ENCODE measurements around the gene UTS2B. TPM values are rescaled to one million over a fixed set of nuclear protein-coding genes. Genes with fewer than 3 reads are reported as not detected.
A peak's percentile ranks its signal among the peaks of the same experiment; 100 is the strongest.

UTS2B gene
- total and polyA plus RNA-seq, 9 of the 15 experiments (the other 6 are each of a cell fraction or from before 2014, with no cell fraction given): 0.06 TPM; not detected in 8

DNA sequence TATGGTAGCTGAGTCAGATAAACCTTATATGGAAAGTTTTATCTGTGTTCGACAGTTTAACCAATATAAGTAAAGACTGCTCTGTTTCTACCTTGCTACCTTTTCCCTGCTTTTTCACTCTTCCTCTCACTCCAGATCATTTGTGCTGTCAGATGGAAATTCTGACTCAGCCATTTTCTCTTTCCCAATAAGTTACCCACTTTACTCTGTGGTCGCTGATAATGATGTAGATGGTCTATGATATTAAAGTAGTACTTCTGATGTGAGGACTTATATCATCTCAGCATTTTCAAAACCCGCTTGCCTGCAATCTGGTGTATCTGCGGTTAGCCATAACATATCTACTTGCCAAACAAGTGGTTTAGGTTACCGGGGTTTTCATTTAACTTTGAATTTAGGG is 15.0 kb upstream of the UTS2B start (continued):
- TF ChIP-seq SMAD1 (IDR thresholded peaks at IDR 0.05; ENCODE audit: low read depth, low read length, partially characterized antibody): no peak
- TF ChIP-seq, protein P1, sequence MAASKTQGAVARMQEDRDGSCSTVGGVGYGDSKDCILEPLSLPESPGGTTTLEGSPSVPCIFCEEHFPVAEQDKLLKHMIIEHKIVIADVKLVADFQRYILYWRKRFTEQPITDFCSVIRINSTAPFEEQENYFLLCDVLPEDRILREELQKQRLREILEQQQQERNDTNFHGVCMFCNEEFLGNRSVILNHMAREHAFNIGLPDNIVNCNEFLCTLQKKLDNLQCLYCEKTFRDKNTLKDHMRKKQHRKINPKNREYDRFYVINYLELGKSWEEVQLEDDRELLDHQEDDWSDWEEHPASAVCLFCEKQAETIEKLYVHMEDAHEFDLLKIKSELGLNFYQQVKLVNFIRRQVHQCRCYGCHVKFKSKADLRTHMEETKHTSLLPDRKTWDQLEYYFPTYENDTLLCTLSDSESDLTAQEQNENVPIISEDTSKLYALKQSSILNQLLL (CRISPR knock-in tag; IDR thresholded peaks at IDR 0.05; ENCODE audit: borderline replicate concordance): no peak

DNA sequence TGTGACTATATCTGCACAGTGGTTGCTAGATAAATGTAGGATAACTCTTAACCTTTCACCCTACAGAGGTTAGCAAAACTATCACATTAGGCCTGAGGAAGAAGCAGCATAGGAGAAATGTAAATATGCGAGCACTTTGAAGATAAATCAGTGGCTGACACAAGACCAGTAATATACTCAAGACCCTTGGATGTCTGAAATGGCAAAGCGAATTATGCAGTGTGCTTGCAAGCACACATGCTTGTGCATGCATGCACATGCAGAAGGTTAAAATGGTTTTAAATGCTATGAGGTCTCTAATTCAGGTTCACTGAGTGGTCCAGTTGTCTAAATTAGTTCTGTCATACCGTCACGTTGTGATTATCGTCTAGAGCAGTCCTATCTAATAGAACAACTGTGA is 13.6 kb upstream of the UTS2B start:
- CTCF ChIA-PET (ENCODE audit: low intra/inter-chr PET ratio): no interaction called here
- no peak overlapping the region for H3K27ac ChIP-seq (ENCODE audit: extremely low read depth, low read depth, low read length)
- in situ Hi-C loops (cut with MboI): no loop called here
- H3K36me3 ChIP-seq (ENCODE audit: control insufficient read depth, insufficient read depth, low read length): no peaks in the 10 kb centered on the region
- no peak overlapping the region for H3K4me2 ChIP-seq (ENCODE audit: insufficient read depth, low read length)
- no peak for ATAC-seq
- no peak overlapping the region for H3K4me3 ChIP-seq
- peaks cover 76% of the 10 kb centered on the region for H3K79me2 ChIP-seq (ENCODE audit: control insufficient read depth, insufficient read depth, low read length)
- H3K9me1 ChIP-seq (ENCODE audit: control insufficient read depth, insufficient read depth, low read length): no peaks in the 10 kb centered on the region
- peak; percentile 26 for FAIRE-seq
- no TSS peak for BruUV-seq (replicated peaks)
- peaks cover 0 to 7% of the 10 kb centered on the region in 2 experiments; a peak in 2 of 5 replicates for H3K4me1 ChIP-seq (replicated peaks in 1 of 2; ENCODE audit: control insufficient read depth in 2 of 2, insufficient read depth in 2 of 2, low read length in 2 of 2)
- DNase-seq (ENCODE audit: extremely low read depth in 1 of 4, low spot score in 3 of 4): peak in 3 of 4 experiments; percentile 1 to 2 (median 2)
- POLR2A ChIA-PET: interaction anchor here (1.3 to 2.5 kb wide), 3 partner anchors 11 to 16 kb away, joined by 3 to 18 read pairs (median 4); no protein-coding TSS in a partner anchor
- WGBS (ENCODE audit: insufficient coverage, low coverage, missing lambda C conversion rate): 56% methylated on average over 5 of the region's 5 CpGs
- TF ChIP-seq KDM4B (IDR thresholded peaks at IDR 0.05; ENCODE audit: borderline replicate concordance in 2 of 2, low read depth in 1 of 2) (no peak), HNRNPK (IDR thresholded peaks at IDR 0.05; ENCODE audit: low read depth, low read length, poor library complexity, severe bottlenecking) (no peak), CBFA2T3 (IDR thresholded peaks at IDR 0.05) (no peak), JUNB (CRISPR knock-in tag; conservative IDR thresholded peaks at IDR 0.05) (no peak), NR2C2 (CRISPR knock-in tag; IDR thresholded peaks at IDR 0.05) (no peak), NR2C2 (tag; IDR thresholded peaks at IDR 0.05) (0 out of 2 replicates have a peak, but pooled peaks have one; percentile 37), MEIS2 (IDR thresholded peaks at IDR 0.05; ENCODE audit: partially characterized antibody) (peak; percentile 15), SMAD1 (IDR thresholded peaks at IDR 0.05; ENCODE audit: low read depth, low read length, partially characterized antibody) (no peak), BDP1 (IDR thresholded peaks at IDR 0.05; ENCODE audit: insufficient read depth, insufficient read length) (no peak), ZBTB12 (CRISPR knock-in tag; IDR thresholded peaks at IDR 0.05) (no peak)
- peaks cover 10% of the 10 kb centered on the region for H4K20me1 ChIP-seq (replicated peaks; ENCODE audit: control insufficient read depth, insufficient read depth, low read length)
- H3K9ac ChIP-seq (ENCODE audit: insufficient read depth in 1 of 2, low read depth in 2 of 2, low read length in 2 of 2): no peak overlapping the region
- no peak overlapping the region for H2AFZ ChIP-seq (ENCODE audit: low read depth, low read length)
- intact Hi-C loops (cut with micrococcal nuclease): no loop called here
- no peaks in the 10 kb centered on the region for H3K27me3 ChIP-seq (ENCODE audit: control insufficient read depth in 2 of 2, insufficient read depth in 2 of 2, low read length in 2 of 2)
- no peaks in the 10 kb centered on the region for H3K9me3 ChIP-seq (replicated peaks; ENCODE audit: control insufficient read depth, insufficient read depth, low read depth, low read length)

All from K562 (cell line).